Gastrocnemius medialis (tissue), 4 donors: ENCODE measurements around the gene SPIRE1. TPM values are rescaled to one million over a fixed set of nuclear protein-coding genes. Genes with fewer than 3 reads are reported as not detected.

ENCODE experiments used
- ATAC-seq, 2 donors: fragments of 150-250 bp; one replicate each; pipeline ENCODE4 v1.9.1; 2016
- DNase-seq, 2 donors: peaks; one replicate each; pipeline ENCODE4 v3.0.0-alpha.2; 2019
- H3K27ac ChIP-seq, 4 donors: fragments of 200-600 bp; sonication (generic); 1 replicate in 1 of 4; 2 replicates in 3 of 4; pipeline ENCODE4 v1.5.1; 2016 to 2018; ENCODE audit warnings: mild to moderate bottlenecking in 2 of 4, moderate library complexity in 1 of 4
- H3K27me3 ChIP-seq, 3 donors: fragments of 200-600 bp; sonication (generic) in 2 of 3; 1 replicate in 1 of 3; 2 replicates in 2 of 3; pipeline versions ENCODE4 v1.5.1 to v1.6.0; 2016 to 2019; ENCODE audit warnings: mild to moderate bottlenecking in 1 of 3, moderate library complexity in 1 of 3
- H3K36me3 ChIP-seq, 2 donors: fragments of 200-600 bp; sonication (generic) in 1 of 2; one replicate each; pipeline ENCODE4 v1.5.1; 2017 to 2018
- H3K4me1 ChIP-seq, 2 donors: fragments of 200-600 bp; sonication (generic) in 1 of 2; one replicate each; pipeline ENCODE4 v1.5.1; 2016 to 2017; ENCODE audit warnings: mild to moderate bottlenecking in 2 of 2
- H3K4me3 ChIP-seq, 4 donors: fragments of 200-600 bp; sonication (generic) in 3 of 4; 1 replicate in 1 of 4; 2 replicates in 3 of 4; pipeline ENCODE4 v1.5.1; 2016 to 2019; ENCODE audit warnings: mild to moderate bottlenecking in 2 of 4
- H3K9me3 ChIP-seq, 3 donors: fragments of 200-600 bp; sonication (generic) in 2 of 3; 1 replicate in 1 of 3; 2 replicates in 2 of 3; pipeline ENCODE4 v1.5.1; 2016 to 2019
- CTCF ChIP-seq, 5 experiments: fragments of 450-650 bp in 3 of 5; fragments of 200-600 bp in 2 of 5; sonication (generic) in 2 of 5; IDR thresholded peaks in 4 of 5; conservative IDR thresholded peaks in 1 of 5; 1 replicate in 4 of 5; 2 replicates in 1 of 5; pipeline ENCODE4 v1.5.1; 2016 to 2019; ENCODE audit warnings: antibody characterized with exemption in 5 of 5, mild to moderate bottlenecking in 3 of 5, moderate library complexity in 3 of 5
- POLR2A ChIP-seq, 2 donors: fragments of 450-650 bp; IDR thresholded peaks; one replicate each; pipeline ENCODE4 v1.6.1; 2017; ENCODE audit warnings: antibody characterized with exemption in 2 of 2, mild to moderate bottlenecking in 2 of 2, moderate library complexity in 2 of 2
- in situ Hi-C, 4 donors: fragments of 200-750 bp; cut with MboI; loops; one replicate each; pipeline versions ENCODE4 v1.15.0 to v1.8.0; 2017; ENCODE audit warnings: low sequenced_read_pairs in 4 of 4
- intact Hi-C: fragments of 100-400 bp; cut with DNase I; formaldehyde crosslinking; loops from one replicate; pipeline ENCODE4 v1.15.1; 2023; ENCODE audit warnings: low total_unique reads
- total RNA-seq, 4 donors: library from RNA; depleted of rRNA; stranded (reverse); fragments of >200 nt; gene quantifications; one replicate each; pipeline versions ENCODE4 v1.1.0 to v1.2.3, GENCODE V29; 2016

SPIRE1 gene
- total RNA-seq, 4 donors from 2014 or later = 48.3 to 82.7 (median 55.1) TPM

DNA sequence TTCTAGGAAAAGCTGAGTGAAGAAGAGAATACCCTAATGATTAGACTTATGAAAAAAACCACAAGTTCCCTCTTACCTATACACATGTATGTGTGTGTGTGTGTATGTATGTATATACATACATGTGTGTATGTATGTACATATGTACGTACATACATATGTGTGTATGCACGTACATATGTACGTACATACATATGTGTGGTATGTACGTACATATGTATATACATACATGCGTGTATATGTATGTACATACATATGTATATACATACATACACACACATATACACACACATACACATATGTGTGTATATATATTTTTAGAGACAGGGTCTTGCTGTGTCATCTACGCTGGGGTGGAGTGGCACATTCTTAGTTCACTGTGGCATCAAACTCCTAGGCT lies 196.6 kb downstream of the SPIRE1 start:
- ATAC-seq (no peak), DNase-seq (no peak)
- in situ Hi-C loops (no loop called here), intact Hi-C loops (no loop called here)
- Histone ChIP-seq H3K27me3 (no peaks in the 10 kb centered on the region), H3K27ac (no peak overlapping the region), H3K4me3 (no peak overlapping the region), H3K36me3 (peaks cover 0 to 37% of the 10 kb centered on the region in 2 donors), H3K9me3 (no peaks in the 10 kb centered on the region), H3K4me1 (no peaks in the 10 kb centered on the region)
- TF ChIP-seq CTCF (IDR thresholded peaks at IDR 0.05 in 4 of 5, conservative IDR thresholded peaks at IDR 0.05 in 1 of 5) = no peak

DNA sequence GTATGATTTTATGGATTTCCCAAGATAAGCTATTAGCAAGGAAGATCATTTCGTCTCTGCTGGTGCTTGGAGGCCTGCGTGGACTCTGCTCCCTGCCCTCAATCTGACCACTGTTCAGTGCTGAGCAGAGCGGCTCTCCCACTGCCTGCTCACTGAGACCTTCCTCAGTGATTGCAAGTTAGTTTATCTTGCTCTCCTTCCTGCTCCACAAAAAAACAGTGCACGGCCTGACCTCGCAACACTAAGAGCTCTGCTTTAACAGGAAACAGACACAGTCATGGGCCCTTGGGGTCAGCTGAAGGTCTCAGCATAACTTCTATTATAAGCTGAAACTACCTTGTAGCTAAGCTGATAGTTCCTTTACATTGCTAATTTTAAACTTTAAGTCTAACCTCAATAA lies 197.0 kb downstream of the SPIRE1 start:
- H3K9me3 ChIP-seq = no peaks in the 10 kb centered on the region
- intact Hi-C loops = no loop called here
- H3K27ac ChIP-seq = no peak overlapping the region
- in situ Hi-C loops = no loop called here
- H3K4me1 ChIP-seq = no peaks in the 10 kb centered on the region
- no peak overlapping the region for H3K4me3 ChIP-seq
- no peak for TF ChIP-seq CTCF (IDR thresholded peaks at IDR 0.05 in 4 of 5, conservative IDR thresholded peaks at IDR 0.05 in 1 of 5)
- TF ChIP-seq POLR2A (IDR thresholded peaks at IDR 0.05) = no peak
- DNase-seq (no peak), ATAC-seq (no peak)
- H3K27me3 ChIP-seq = no peaks in the 10 kb centered on the region
- peaks cover 0 to 37% of the 10 kb centered on the region in 2 donors for H3K36me3 ChIP-seq

- TF ChIP-seq CTCF (IDR thresholded peaks at IDR 0.05 in 4 of 5, conservative IDR thresholded peaks at IDR 0.05 in 1 of 5) (no peak), POLR2A (IDR thresholded peaks at IDR 0.05) (no peak)
- DNase-seq (no peak), ATAC-seq (no peak)
- no peak overlapping the region for H3K27ac ChIP-seq
- H3K9me3 ChIP-seq = no peaks in the 10 kb centered on the region
- intact Hi-C loops = no loop called here
- H3K36me3 ChIP-seq = peaks cover 0 to 34% of the 10 kb centered on the region in 2 donors
- no peak overlapping the region for H3K4me3 ChIP-seq
- no peaks in the 10 kb centered on the region for H3K27me3 ChIP-seq
- in situ Hi-C loops = no loop called here
- no peaks in the 10 kb centered on the region for H3K4me1 ChIP-seq
Observed at GRCh38 chr18:12458771-12459170, 199.1 kb downstream of the SPIRE1 start.

GRCh38 chr18:12456441-12456840 lies 201.5 kb downstream of the SPIRE1 start:
- H3K27ac ChIP-seq = no peak overlapping the region
- ATAC-seq (no peak), DNase-seq (no peak)
- H3K36me3 ChIP-seq = peaks cover 0 to 32% of the 10 kb centered on the region in 2 donors
- no peak overlapping the region for H3K4me3 ChIP-seq
- no peaks in the 10 kb centered on the region for H3K4me1 ChIP-seq
- in situ Hi-C loops (no loop called here), intact Hi-C loops (no loop called here)
- H3K9me3 ChIP-seq = no peaks in the 10 kb centered on the region
- TF ChIP-seq POLR2A (IDR thresholded peaks at IDR 0.05) (no peak), CTCF (IDR thresholded peaks at IDR 0.05 in 4 of 5, conservative IDR thresholded peaks at IDR 0.05 in 1 of 5) (no peak)
- H3K27me3 ChIP-seq = no peaks in the 10 kb centered on the region

DNA sequence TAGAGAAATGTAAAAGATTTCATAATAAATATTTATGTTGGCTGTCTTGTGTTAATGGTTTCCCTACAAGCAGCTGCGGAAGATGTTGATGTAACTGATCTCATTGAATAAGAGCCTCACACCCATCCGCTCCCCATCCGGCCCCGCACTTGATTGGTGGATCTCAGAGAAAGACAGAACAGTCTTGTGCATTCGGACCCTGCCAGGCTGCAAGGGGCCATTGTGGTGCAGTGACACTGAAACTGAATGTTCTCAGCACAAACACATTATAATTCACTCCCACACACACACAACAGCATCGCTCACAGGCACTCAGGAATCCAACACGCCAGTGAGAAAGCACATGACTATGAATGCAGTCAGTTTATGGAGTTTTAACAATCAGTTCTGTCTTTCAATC lies 202.4 kb downstream of the SPIRE1 start:
- in situ Hi-C loops (no loop called here), intact Hi-C loops (no loop called here)
- no peak for ATAC-seq
- Histone ChIP-seq H3K27ac (no peak overlapping the region), H3K9me3 (no peaks in the 10 kb centered on the region), H3K4me1 (no peaks in the 10 kb centered on the region), H3K36me3 (peaks cover 0 to 35% of the 10 kb centered on the region in 2 donors), H3K4me3 (no peak overlapping the region), H3K27me3 (no peaks in the 10 kb centered on the region)
- DNase-seq = no peak
- TF ChIP-seq CTCF (IDR thresholded peaks at IDR 0.05 in 4 of 5, conservative IDR thresholded peaks at IDR 0.05 in 1 of 5) (no peak), POLR2A (IDR thresholded peaks at IDR 0.05) (no peak)
